ENCODE measurements around the gene SYT2.
"Not testable (repeated sequence)": the region's sequence is repeated elsewhere in the genome, so short reads cannot be mapped to it uniquely, and the experiment has no call there.

- TF ChIP-seq TCF12 (IDR thresholded peaks at IDR 0.05); TCF12 (CRISPR knock-in tag; IDR thresholded peaks at IDR 0.05); KLF12 (CRISPR knock-in tag; IDR thresholded peaks at IDR 0.05; ENCODE audit: borderline replicate concordance); THRA (CRISPR knock-in tag; IDR thresholded peaks at IDR 0.05; ENCODE audit: borderline replicate concordance); PREB (CRISPR knock-in tag; IDR thresholded peaks at IDR 0.05); ZIK1 (CRISPR knock-in tag; IDR thresholded peaks at IDR 0.05; ENCODE audit: borderline replicate concordance, low read depth); POLR2AphosphoS5 (IDR thresholded peaks at IDR 0.05; ENCODE audit: low read depth, low read length): not testable (repeated sequence)
- TF ChIP-seq, protein P1, sequence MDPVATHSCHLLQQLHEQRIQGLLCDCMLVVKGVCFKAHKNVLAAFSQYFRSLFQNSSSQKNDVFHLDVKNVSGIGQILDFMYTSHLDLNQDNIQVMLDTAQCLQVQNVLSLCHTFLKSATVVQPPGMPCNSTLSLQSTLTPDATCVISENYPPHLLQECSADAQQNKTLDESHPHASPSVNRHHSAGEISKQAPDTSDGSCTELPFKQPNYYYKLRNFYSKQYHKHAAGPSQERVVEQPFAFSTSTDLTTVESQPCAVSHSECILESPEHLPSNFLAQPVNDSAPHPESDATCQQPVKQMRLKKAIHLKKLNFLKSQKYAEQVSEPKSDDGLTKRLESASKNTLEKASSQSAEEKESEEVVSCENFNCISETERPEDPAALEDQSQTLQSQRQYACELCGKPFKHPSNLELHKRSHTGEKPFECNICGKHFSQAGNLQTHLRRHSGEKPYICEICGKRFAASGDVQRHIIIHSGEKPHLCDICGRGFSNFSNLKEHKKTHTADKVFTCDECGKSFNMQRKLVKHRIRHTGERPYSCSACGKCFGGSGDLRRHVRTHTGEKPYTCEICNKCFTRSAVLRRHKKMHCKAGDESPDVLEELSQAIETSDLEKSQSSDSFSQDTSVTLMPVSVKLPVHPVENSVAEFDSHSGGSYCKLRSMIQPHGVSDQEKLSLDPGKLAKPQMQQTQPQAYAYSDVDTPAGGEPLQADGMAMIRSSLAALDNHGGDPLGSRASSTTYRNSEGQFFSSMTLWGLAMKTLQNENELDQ (CRISPR knock-in tag; IDR thresholded peaks at IDR 0.05; ENCODE audit: borderline replicate concordance) = not testable (repeated sequence)
Measured at GRCh38 chr1:202744770-202745169, 34.5 kb upstream of the SYT2 start.
